Testis (tissue), 2 donors: Measurements from ENCODE around the gene NCOR1.

Experiments used
- POLR2A ChIP-seq: fragments of 450-650 bp; IDR thresholded peaks from one replicate; pipeline ENCODE4 v1.6.1; 2017; ENCODE audit warnings: antibody characterized with exemption, mild to moderate bottlenecking, moderate library complexity
- TF ChIP-seq, protein P1 (sequence below), 3 experiments: fragments of 450-650 bp in 2 of 3; fragments of 200-600 bp in 1 of 3; sonication (generic) in 1 of 3; IDR thresholded peaks; one replicate each; pipeline ENCODE4 v1.5.1; 2016 to 2019; ENCODE audit warnings: antibody characterized with exemption in 3 of 3, mild to moderate bottlenecking in 2 of 3, moderate library complexity in 1 of 3

DNA sequence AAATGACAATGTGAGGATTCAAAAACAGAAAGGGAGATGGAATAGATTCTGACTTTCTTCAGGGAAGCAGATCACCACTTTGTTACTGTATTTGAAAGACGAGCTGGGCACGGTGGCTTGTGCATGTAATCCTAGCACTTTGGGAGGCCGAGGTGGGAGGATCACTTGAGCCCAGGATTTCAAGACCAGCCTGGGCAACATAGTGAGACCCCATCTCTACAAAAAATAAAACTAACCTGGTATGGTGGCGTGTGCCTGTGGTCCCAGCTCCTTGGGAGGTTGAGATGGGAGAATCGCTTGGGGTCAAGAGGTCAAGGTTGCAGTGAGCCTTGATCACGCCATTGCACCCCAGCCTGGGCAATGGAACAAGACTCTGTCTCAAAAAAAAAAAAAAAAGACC lies 35.7 kb upstream of the NCOR1 start:
- TF ChIP-seq POLR2A: no peak
- TF ChIP-seq, protein P1, sequence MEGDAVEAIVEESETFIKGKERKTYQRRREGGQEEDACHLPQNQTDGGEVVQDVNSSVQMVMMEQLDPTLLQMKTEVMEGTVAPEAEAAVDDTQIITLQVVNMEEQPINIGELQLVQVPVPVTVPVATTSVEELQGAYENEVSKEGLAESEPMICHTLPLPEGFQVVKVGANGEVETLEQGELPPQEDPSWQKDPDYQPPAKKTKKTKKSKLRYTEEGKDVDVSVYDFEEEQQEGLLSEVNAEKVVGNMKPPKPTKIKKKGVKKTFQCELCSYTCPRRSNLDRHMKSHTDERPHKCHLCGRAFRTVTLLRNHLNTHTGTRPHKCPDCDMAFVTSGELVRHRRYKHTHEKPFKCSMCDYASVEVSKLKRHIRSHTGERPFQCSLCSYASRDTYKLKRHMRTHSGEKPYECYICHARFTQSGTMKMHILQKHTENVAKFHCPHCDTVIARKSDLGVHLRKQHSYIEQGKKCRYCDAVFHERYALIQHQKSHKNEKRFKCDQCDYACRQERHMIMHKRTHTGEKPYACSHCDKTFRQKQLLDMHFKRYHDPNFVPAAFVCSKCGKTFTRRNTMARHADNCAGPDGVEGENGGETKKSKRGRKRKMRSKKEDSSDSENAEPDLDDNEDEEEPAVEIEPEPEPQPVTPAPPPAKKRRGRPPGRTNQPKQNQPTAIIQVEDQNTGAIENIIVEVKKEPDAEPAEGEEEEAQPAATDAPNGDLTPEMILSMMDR (IDR thresholded peaks at IDR 0.05): no peak
